HG03280 (cell line): ENCODE measurements around the gene RHEB.
A peak's percentile ranks its signal among the peaks of the same experiment; 100 is the strongest.

ENCODE experiments used
- ATAC-seq: cut with Tn5 transposase; IDR thresholded peaks from one replicate; pipeline ENCODE4 v1.9.1; 2021; ENCODE audit warnings: mild to moderate bottlenecking, moderate library complexity; ENCODE audit not compliant: unreplicated experiment

RHEB gene

DNA sequence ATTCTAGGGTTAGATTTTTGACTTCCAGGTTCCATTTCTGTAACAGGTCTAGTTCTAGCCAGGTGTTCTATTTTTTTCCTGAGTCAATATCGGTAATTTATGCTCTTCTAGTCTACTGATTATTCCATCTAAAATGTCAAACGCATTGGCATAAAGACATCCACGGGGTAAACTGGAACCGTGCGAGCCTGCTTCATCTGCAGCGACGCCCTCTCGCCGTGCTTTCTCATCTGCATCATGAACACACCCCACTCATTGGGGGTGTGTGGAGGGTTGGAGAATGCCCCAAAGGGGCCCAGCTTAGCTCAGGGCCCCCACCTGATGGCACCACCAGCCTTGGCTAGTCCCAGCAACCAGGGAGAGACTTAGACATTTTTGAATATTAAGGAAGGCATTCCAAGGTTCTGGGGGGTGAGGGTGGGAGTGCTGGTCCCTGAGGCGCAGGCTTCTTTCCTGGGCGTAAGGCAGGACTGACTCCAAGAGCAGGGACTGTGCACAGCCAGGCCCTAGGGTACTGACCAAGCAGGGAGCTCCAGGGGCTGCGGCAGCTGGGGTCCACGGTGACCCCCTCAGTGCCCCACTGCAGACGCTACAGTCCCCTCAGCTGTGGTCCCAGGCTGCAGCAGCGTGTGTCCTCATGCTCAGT lies 66.9 kb downstream of the RHEB start:
- ATAC-seq, result no peak

DNA sequence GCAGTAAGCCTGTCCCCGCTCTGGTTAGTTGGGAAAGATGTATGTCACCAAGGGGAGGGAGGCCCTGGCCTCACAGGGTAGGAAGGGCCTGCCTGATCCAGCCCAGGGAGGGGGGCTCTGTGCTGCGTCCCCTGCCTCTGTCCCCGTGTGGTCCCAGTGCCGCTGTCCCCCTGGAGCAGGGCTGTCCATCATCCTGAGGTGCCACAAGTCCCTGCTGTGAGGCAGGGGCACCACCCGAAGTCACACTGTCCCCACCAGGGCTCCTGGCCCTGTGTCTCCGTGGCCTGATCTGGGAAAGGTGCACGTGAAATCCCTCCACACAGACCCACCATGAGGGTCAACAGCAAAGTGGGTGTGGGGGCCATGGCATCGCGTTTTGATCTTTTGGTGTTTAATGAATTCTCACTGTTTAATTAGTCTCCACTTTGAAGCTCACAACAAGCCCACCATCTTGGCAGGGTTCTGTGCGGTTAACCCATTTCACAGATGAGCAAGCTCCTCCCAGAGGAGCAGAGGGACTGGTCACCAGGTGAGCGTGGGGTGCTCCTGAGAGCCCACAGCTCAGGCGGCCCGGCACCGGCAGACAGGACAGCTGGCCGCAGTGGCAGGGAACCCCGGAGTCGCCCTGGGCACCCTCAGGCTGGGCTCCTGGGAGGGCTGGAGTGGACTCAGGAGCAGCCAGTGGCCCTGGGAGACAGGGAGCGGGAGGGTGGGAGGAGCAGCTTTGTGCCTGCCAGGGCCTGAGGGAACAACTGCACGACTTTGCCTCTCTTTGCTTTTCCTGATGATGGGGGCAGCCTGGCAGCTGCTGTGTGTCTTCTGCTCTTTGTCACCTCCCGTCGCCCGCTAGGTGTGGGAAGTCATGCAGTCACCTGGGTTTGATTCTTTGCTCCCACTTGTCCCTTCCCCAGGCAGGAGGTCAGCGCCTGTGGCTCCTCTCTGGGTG lies 67.8 kb downstream of the RHEB start:
- ATAC-seq, result no peak

DNA sequence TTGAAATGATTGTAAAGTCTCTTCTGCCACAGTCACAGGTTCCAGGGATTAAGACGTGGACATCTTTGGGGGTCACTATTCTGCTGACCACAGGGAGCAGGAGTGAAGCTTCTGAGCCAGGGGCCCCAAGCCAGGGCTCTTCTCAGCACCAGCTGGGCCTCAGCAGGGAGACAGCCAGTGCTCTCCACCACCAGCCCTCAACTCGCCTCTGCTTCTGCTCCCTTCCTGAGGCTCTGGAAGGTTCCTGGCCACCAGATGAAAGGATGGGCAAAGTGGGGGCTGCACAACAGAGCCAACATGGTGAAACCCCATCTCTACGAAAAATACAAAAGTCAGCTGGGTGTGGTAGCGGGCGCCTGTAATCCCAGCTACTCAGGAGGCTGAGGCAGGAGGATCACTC lies 68.5 kb downstream of the RHEB start:
- ATAC-seq, result no peak

DNA sequence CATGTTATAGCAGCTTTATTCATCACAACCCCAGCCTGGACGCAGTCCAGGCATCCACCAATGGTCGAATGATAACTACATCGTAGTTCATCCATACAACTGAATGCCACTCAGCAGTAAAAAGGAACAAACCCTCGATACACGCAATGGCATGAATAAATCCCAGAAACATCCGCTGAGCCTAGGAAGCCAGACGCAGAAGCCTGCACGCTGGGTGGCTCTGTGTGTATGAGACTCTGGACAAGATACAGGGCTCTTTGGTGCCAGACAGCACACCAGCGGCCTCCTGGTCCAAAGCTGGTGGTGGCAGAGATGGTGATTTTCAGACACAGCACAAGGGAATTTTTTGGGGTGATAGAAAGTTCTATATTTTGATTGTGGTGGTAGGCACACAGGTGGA lies 69.7 kb downstream of the RHEB start:
- no peak for ATAC-seq

DNA sequence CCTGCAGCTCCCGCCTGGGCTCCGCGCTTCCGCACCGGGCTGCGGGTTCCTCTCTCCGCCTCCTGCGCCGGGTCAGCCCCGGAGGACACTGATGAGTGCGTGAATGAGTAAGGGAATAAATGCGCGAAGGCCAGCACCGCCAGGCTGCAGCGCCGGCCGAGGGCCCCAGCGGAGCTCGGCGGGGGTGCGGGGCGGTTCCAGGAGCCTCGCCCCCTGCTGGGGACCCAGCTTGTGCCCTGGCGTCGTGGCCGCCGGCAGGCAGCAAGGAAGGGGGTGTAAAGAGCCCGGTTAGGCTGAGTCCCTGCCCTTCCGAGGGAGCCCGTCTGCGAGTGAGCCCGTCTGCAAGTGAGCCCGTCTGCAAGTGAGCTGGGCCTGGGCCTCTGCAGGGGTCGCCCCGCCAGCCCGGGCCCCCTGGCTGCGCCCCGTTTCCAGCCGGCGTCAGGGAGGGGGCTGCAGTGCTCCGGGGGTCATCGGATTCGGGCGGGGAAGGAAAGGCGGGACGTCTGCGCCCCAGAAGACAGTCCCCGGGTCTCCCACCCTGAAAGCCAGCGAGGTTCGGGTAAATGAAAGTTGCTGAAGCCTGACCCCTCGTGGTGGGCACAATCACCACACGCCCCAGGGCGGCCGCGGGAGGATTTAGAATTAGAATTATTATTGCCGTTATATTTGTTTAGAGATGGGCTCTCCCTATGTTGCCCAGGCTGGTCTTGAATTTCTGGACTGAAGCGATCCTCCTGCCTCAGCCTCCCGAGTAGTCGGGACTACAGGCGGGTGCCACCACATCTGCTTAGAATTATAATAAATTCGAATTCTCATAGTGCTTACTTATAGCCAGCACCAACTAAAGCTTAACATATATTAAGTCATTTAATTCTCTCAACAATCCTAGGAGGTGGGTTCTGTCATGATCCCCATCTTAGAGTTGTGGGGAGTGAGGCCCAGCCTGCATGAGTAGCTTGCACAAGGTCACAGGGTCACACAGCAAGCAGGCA lies 71.1 kb downstream of the RHEB start:
- peak; percentile 64 for ATAC-seq

DNA sequence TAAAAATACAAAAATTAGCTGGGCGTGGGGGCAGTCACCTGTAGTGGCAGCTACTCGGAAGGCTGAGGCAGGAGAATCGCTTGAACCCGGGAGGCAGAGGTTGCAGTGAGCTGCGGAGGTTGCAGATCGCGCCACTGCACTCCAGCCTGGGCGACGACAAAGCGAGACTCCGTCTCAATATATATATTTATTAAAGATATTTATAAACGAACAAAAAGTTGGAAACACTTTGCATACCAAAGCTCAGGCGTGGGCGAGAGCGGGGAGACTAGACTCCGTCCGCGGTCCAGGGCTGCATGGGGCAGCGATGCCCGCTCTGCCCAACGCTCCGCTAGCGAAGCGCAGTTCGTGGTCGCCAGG lies 71.8 kb downstream of the RHEB start:
- no peak for ATAC-seq

DNA sequence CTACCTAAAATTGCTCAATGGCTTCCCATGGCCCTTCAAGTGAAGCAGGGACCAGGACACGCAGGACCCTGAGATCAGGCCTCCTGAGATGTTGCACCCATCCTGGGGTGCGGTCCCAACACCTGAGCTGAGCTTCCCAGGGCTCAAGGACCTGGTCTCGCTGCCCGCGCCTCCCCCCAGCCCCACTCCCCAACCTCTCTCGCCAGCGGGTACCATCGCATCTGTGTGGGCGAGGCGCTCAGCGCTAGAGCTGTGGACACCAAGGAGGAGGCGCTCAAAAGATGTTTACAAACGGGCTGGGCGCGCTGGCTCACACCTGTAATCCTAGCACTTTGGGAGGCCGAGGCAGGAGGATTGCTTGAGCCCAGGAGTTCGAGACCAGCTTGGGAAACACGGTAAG lies 72.4 kb downstream of the RHEB start:
- no peak for ATAC-seq

DNA sequence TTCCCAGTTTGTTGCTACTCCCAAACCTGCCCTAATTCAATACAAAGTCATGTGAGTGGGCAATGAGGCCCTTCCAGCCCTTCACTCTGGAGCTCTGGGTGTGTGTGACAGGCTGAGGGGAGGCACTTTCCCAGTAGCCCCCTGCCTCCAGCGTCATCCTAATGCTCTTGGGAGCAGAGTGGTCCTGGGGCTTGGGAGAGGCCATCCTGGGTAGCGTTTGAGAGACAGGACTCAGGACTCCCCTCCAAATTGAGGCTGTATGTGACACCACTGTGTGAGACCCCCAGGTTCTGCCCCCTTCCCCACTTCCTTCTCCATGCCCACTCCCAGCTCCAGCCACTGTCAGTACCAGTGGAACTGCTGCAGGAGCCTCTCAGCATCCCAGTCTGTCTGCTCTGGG lies 73.3 kb downstream of the RHEB start:
- ATAC-seq, result no peak

DNA sequence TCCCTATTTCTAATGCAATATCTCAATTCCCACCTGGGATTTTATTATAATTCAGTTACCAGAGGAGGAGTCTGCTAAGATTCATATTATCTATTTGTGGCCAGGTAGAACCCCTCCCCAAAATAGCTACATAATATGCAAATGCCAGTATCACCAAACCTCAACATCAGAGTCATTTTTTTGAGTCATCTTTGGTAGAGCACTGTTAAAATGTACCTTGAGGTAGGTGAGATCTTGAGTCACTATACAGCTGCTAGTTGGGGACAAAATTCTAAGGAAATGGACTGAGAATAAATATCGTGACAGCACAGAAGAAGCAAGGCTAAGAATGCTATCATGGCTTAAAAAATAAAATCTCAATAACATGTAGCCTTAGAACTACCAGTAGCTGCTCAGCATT lies 75.1 kb downstream of the RHEB start:
- ATAC-seq, result no peak

DNA sequence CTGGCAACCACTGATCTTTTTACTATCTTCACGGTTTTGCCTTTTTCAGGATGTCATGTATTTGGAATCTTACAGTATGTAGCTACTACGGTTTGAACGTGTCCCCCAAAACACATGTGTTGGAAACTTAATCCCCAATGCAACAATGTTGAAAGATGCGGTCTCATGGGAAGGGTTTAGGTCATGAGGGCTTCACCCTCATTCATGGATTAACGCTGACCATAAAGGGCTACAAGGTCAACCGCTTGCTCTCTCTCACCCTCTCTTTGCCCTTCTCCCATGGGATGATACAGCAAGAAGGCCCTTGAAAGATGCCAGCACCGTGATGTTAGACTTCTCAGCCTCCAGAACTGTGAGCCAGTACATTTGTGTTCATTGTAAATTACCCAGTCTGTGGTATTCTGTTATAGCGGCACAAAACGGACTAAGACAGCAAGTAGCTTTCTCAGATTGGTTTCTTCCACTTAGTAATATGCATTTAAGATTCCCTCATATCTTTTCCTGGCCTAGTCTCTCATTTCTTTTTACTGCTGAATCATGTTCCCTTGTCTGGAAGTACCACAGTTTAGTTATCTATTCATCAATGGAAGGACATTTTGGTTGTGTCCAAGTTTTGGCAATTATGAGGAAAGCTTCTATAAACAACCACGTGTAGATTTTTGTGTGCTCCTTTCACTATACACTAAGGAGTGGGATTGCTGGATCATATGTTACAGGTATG lies 76.8 kb downstream of the RHEB start:
- no peak for ATAC-seq

DNA sequence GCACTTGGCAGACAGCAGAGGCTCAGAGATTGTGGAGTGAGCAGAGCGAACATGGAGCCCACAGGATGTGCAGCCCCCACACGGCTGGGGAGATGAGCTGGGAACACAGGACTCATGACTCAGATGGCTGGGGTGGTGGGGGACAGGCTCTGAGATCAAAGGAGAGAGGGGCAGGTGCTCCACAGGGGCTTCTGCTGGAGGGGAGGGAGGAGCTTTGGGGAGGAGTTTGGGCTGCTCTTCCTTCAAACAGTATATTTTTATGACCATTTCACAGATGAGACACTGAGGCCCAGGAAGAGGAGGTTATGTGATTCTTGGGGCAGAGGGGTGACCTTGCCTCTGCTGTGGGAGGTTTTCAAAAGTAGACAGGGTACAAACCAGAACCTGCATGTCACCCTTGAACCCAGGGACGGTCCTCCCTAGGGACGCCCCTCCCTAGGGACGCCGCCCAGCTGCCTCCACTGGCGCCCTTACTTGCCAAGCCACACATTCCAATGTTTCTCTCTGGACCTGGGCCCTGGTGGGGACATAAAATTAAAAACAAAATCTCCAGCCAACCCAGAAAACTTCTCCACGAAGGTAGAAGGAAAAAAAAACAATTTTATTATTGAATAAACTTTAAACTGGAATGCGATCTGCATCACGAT lies 78.8 kb downstream of the RHEB start:
- no peak for ATAC-seq

DNA sequence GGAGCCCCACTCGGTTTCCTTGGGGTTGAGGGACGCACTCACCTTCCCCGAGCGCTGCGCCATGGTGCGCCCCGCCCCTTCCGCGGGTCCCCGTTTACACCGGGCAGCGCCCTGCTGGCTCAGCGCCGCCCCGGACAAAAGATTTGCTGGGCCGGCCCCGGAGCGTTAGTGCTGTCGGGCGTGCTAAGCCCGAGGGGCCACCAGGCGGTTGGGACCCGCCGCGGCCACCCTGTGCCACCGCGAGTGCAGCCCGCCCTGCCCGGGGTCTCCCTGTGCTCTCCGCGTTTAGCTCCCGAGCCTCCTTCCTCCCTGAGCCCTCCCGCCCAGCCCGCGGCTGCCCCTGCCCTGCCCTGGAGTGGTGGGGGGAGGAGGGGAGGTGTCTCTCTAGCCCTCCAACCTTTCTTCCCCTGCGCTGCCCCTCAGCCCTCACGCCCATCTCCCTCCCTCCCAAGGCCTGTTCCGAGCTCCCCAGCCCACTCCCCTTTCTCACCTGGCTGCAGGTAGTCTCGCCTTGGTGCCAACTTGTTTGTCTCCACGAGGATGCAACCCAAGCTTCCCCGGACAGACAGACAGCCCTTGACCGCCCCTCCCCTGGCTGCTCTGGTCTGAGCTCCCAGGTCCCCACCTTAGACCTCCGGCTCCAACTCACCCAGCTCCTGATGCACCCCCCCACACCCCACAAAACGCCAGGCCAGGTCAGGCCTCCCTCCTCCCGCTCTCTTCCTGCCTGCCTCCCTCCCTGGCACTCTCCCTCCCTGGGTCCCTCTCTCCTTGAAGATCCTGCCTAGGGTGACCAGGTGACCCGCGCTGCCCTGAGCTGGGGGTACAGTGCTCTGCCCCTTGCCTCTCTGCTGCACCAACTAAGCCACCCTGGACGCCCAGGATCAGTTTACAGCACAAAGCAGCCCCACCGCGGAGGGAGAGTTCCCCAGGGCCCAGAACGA lies 79.6 kb downstream of the RHEB start, which contains the start of gene CRYGN:
Gene CRYGN, minus strand, starts transcription at position 287 of the 944 bp plus-strand sequence. Its CDS starts 224 bp downstream, at position 63.
- no peak for ATAC-seq

DNA sequence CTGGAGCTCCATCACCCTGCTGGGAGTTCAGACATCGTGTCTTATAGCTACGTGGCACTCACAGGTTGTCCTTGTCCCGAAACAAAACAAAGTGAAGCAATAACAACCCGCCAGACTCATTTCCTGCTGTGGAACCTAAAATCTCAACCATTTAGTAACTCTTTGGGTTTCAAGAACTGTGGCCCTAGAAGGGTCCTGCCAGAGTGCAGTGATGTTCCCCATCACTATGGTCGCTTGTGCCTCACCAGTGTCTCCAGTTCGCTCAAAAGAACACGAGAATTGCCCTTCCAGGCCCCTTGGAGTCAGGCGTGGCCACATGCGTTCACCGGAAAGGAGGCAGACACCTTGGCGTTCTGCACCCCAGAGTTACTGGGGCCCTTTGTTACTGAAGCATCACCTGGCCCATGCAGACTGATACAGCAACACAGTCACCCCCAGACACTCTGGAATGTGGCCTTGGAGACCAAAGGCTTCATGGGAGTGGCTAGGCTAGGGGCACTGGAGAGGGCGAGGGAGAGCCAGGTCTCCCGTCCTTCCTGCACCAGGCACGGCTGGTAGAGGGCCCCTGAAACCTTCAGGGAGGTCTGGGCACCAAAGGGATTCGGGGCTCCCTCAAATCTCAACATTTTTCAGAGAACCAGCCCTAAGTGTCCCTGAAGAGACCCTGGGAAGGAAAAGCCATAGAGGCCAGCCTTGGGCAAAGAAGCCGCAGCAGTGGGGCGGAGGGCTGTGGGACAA lies 80.7 kb downstream of the RHEB start:
- no peak for ATAC-seq

DNA sequence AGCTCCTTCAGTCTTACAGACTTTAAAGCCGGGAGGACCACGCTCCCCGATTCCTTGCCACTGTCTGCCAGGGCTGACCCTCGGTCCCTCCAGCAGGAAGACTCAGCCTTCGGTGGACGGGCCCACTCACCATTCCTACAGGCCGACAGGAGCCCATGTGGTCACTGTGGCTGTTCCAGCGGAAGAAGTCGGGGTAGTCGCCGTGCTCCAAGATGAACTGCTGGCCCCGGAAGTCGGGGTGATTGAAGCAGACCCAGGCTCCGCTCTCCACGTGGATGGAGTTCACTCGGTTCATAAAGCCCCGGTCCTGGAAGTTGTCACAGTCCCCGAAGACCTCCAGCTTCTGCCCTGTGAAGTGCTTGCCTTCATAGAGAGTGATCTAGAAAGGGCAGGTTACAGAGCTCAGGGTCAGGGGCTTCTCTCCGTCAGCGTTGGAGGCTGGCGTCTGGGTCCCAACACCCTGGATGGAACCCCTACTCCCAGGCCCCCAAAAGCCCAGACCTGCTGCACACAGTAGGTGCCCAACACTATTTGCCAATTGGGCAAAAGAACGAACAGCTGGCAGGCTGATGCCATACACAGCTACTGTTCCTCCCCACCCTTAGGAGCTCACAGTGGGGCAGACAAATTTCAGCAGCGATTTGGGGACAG lies 81.7 kb downstream of the RHEB start:
- no peak for ATAC-seq

DNA sequence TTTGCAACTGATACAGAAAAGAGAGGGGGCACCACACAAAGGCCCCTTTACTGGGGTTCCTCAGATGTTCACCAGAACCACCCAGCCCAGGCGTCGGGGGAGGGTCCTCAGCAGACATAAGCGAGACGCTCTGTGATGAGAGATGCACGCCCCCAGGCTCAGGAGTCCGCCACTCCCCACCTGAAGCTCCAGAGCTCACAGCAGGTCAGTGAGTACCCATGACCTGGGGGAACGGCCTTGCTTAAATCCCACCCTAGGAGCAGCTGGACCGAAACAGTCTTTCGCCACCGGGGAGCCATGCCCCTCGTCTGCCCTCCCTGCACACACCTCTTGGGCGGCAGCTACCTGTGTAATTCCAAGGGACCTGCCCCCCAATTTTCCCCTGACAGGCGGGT lies 82.5 kb downstream of the RHEB start:
- no peak for ATAC-seq

DNA sequence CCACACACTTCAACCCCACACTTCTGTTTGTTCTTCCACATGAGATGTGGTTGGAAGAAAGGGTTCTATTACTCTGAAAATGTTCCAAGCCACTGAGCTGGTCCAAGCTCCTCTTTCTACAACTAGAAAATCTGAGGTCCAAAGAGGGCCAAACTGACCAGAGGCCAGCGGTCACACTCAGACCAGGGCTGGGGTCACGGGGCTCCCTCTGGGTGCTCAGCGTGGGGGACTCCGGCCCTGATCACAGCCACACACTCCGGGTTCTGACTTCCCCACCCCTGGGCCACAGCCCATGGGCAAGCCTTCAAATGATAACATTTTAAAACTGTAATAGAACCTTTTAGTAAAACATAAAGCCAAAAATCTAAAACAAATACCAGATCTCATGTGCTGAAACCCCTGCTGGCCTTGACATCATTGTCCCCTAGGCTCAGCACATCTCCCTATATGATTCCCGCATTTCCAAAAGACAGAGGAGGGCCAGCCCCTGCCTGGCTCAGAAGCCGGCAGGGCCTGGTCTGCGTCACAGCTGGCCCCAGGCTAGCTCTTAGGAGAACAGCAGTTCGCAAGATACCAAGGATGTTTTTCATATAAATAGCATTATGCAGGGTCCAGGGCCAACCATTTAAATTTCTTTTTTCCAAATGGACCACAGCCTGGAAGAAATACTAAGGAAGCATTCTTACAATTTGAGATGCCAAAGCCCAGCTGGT lies 83.1 kb downstream of the RHEB start:
- no peak for ATAC-seq

DNA sequence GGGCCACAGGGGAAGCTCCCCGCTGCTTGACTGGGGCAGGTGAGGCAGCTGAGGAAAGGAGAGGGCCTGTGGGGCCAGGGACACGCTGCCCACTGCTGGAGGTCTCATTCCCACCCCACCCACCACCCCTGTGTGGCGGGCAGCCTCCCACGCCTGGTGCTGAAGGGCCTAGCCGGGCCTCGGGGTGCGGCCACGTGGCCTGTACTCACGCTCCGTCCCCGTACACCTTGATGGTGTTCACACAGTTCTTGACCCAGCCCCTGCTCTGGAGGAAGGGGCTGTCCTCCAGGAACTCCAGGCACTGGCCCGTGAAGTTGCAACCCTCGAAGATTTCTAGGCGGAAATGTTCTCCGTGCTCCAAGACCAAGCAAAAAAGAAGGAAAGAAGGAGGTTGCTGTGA lies 83.7 kb downstream of the RHEB start:
- no peak for ATAC-seq
